HG02973 (cell line): ENCODE measurements around the gene PRIMA1.

Source experiments
- ATAC-seq: cut with Tn5 transposase; IDR thresholded peaks from one replicate; pipeline ENCODE4 v1.9.1; 2021; ENCODE audit warnings: moderate library complexity; ENCODE audit not compliant: unreplicated experiment

The PRIMA1 gene

GRCh38 chr14:93734086-93734822, 54.0 kb downstream of the PRIMA1 start:
- ATAC-seq = no peak

- ATAC-seq = no peak
Observed at GRCh38 chr14:93733631-93734030, 54.7 kb downstream of the PRIMA1 start.

- no peak for ATAC-seq
Observed at GRCh38 chr14:93733231-93733630, 55.1 kb downstream of the PRIMA1 start.

GRCh38 chr14:93732524-93732923, 55.8 kb downstream of the PRIMA1 start:
- no peak for ATAC-seq

GRCh38 chr14:93731753-93732152, 56.5 kb downstream of the PRIMA1 start:
- no peak for ATAC-seq

GRCh38 chr14:93729993-93730392, 58.3 kb downstream of the PRIMA1 start:
- no peak for ATAC-seq

GRCh38 chr14:93728651-93729016, 59.7 kb downstream of the PRIMA1 start:
- ATAC-seq = no peak

- no peak for ATAC-seq
Observed at GRCh38 chr14:93727917-93728650, 60.2 kb downstream of the PRIMA1 start.

GRCh38 chr14:93727039-93727740, 61.1 kb downstream of the PRIMA1 start:
- ATAC-seq = no peak

- no peak for ATAC-seq
Observed at GRCh38 chr14:93725993-93726392, 62.3 kb downstream of the PRIMA1 start.

- ATAC-seq = no peak
Observed at GRCh38 chr14:93725002-93725582, 63.2 kb downstream of the PRIMA1 start.

- no peak for ATAC-seq
Observed at GRCh38 chr14:93723001-93723400, 65.3 kb downstream of the PRIMA1 start.

- ATAC-seq = no peak
Observed at GRCh38 chr14:93720981-93721483, 67.3 kb downstream of the PRIMA1 start.

GRCh38 chr14:93720076-93720815, 68.0 kb downstream of the PRIMA1 start:
- ATAC-seq = no peak

- no peak for ATAC-seq
Observed at GRCh38 chr14:93719256-93719655, 69.0 kb downstream of the PRIMA1 start.

- no peak for ATAC-seq
Observed at GRCh38 chr14:93717668-93718320, 70.5 kb downstream of the PRIMA1 start.

GRCh38 chr14:93716746-93717667, 71.3 kb downstream of the PRIMA1 start:
- no peak for ATAC-seq

GRCh38 chr14:93716002-93716745, 72.1 kb downstream of the PRIMA1 start:
- no peak for ATAC-seq
